Measurements from ENCODE around the gene NCOA1. TPM values are rescaled to one million over a fixed set of nuclear protein-coding genes. Genes with fewer than 3 reads are reported as not detected.

The NCOA1 gene
- total and polyA plus RNA-seq, 2 of the 4 experiments (the other 2 are of a cell fraction), result 6.7 to 11.3 TPM

DNA sequence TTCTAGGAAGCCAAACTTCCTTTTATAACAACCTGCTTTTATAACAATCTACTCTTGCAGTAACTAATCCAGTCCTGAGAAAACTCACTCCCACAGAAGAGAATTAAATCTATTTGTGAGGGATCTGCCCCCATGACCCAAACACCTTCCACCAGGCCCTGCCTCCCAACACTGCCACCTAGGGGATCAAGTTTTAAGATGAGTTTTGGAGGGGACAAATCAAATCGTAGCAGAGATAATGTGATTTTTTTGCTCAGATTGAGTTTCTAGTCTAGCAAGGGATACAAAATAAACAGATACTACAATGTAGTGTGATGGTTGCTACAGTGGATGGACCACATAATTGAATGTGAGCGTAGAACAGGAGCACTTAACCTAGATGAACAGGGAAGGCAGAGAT lies 52.2 kb downstream of the NCOA1 start:
- 80% methylated on average over 2 of the region's 2 CpGs; no CpG with 5 or more reads in 1 of the 2 experiments for WGBS, 2 experiments (ENCODE audit: extremely low coverage in 2 of 2, insufficient read length in 1 of 2)
- no peak overlapping the region for H2AK5ac ChIP-seq (ENCODE audit: low read depth, low read length)
- H3K36me3 ChIP-seq (ENCODE audit: control insufficient read depth, insufficient read depth, low read length), result no peaks in the 10 kb centered on the region
- no peak overlapping the region for H4K8ac ChIP-seq (ENCODE audit: low read depth in 2 of 2, low read length in 2 of 2)
- CTCF ChIA-PET, result no interaction called here
- no peak overlapping the region for H3K18ac ChIP-seq (ENCODE audit: low read depth, low read length)
- H4K20me1 ChIP-seq (ENCODE audit: insufficient read depth, low read length), result peaks cover 4% of the 10 kb centered on the region; the same call in 1 of the 2 replicates
- no peak overlapping the region for H4K91ac ChIP-seq (ENCODE audit: insufficient read depth, low read depth, low read length)
- H3K56ac ChIP-seq (ENCODE audit: extremely low read depth, insufficient read depth, low read length), result no peak overlapping the region
- H3K4me3 ChIP-seq (ENCODE audit: insufficient read depth, low read depth, low read length), result no peak overlapping the region
- no peaks in the 10 kb centered on the region for H3K9me1 ChIP-seq (ENCODE audit: insufficient read depth, low read length)
- no peak overlapping the region for H2AFZ ChIP-seq (replicated peaks; ENCODE audit: low read length, poor library complexity)
- POLR2A ChIA-PET (ENCODE audit: unreplicated experiment), result no interaction called here
- no peak overlapping the region for H3K27ac ChIP-seq (ENCODE audit: insufficient read depth, low read length)
- H3K23ac ChIP-seq (ENCODE audit: low read depth, low read length), result no peak overlapping the region
- DNase-seq (no peak), ATAC-seq (ENCODE audit: low read depth) (no peak)
- H2BK15ac ChIP-seq (ENCODE audit: low read depth, low read length), result no peak overlapping the region
- no peak overlapping the region for H3K14ac ChIP-seq (replicated peaks; ENCODE audit: low read depth, low read length)
- peaks cover 4% of the 10 kb centered on the region; the same call in 1 of the 2 replicates for H3K9me3 ChIP-seq (ENCODE audit: control insufficient read depth, insufficient read depth, low read length)
- H3K27me3 ChIP-seq (ENCODE audit: control insufficient read depth, insufficient read depth, low read length), result no peaks in the 10 kb centered on the region
- no peak overlapping the region for H2BK5ac ChIP-seq (ENCODE audit: low read depth, low read length, poor library complexity, severe bottlenecking)
- intact Hi-C loops (cut with micrococcal nuclease), result no loop called here
- no peak overlapping the region for H2AK9ac ChIP-seq (replicated peaks; ENCODE audit: low read depth, low read length, poor library complexity)
- dilution Hi-C loops (cut with HindIII; ENCODE audit: low sequenced_read_pairs, unreplicated experiment), result no loop called here
- no peak overlapping the region for H3K9ac ChIP-seq (ENCODE audit: low read depth, low read length)
- H3K4me2 ChIP-seq (ENCODE audit: low read depth, low read length), result no peak overlapping the region
- H2BK20ac ChIP-seq (ENCODE audit: low read depth, low read length), result no peak overlapping the region
- H3K4me1 ChIP-seq (ENCODE audit: control insufficient read depth, insufficient read depth, low read length), result no peaks in the 10 kb centered on the region
- H3K4ac ChIP-seq (ENCODE audit: low read depth, low read length), result no peak overlapping the region
- H3K79me1 ChIP-seq (ENCODE audit: low read depth in 1 of 2, low read length in 2 of 2), result peaks cover 5 to 6% of the 10 kb centered on the region in 2 experiments; a peak in 2 of 4 replicates
- H2BK120ac ChIP-seq (ENCODE audit: low read depth, low read length), result no peak overlapping the region
- TF ChIP-seq, protein P1, sequence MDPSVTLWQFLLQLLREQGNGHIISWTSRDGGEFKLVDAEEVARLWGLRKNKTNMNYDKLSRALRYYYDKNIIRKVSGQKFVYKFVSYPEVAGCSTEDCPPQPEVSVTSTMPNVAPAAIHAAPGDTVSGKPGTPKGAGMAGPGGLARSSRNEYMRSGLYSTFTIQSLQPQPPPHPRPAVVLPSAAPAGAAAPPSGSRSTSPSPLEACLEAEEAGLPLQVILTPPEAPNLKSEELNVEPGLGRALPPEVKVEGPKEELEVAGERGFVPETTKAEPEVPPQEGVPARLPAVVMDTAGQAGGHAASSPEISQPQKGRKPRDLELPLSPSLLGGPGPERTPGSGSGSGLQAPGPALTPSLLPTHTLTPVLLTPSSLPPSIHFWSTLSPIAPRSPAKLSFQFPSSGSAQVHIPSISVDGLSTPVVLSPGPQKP (IDR thresholded peaks at IDR 0.05; ENCODE audit: borderline replicate concordance, low read depth, low read length), result no peak
- TF ChIP-seq RCOR1 (IDR thresholded peaks at IDR 0.05; ENCODE audit: insufficient replicate concordance, low read length), result no peak
- no peak for TF ChIP-seq SMC3 (IDR thresholded peaks at IDR 0.05; ENCODE audit: low read depth, low read length)
- no peak for TF ChIP-seq NFE2L2 (IDR thresholded peaks at IDR 0.05; ENCODE audit: low read depth, low read length)
- no peak for TF ChIP-seq BHLHE40 (IDR thresholded peaks at IDR 0.05; ENCODE audit: low read depth, low read length)
- no peak for TF ChIP-seq RAD21 (IDR thresholded peaks at IDR 0.05; ENCODE audit: low read length)
- no peak for TF ChIP-seq USF2 (IDR thresholded peaks at IDR 0.05; ENCODE audit: low read depth, low read length)
- TF ChIP-seq RFX5 (IDR thresholded peaks at IDR 0.05; ENCODE audit: low read depth, low read length), result no peak
- no peak for TF ChIP-seq FOS (IDR thresholded peaks at IDR 0.05; ENCODE audit: low read depth, low read length)
- TF ChIP-seq POLR2A (IDR thresholded peaks at IDR 0.05; ENCODE audit: low read depth, low read length), result no peak
- TF ChIP-seq MXI1 (IDR thresholded peaks at IDR 0.05; ENCODE audit: borderline replicate concordance, low read depth, low read length), result no peak
- TF ChIP-seq MAFK (IDR thresholded peaks at IDR 0.05; ENCODE audit: low read depth, low read length), result no peak
- TF ChIP-seq CHD1 (IDR thresholded peaks at IDR 0.05; ENCODE audit: low read depth, low read length), result no peak
- no peak for TF ChIP-seq CEBPB (IDR thresholded peaks at IDR 0.05; ENCODE audit: low read depth, low read length)
- TF ChIP-seq, protein P2, sequence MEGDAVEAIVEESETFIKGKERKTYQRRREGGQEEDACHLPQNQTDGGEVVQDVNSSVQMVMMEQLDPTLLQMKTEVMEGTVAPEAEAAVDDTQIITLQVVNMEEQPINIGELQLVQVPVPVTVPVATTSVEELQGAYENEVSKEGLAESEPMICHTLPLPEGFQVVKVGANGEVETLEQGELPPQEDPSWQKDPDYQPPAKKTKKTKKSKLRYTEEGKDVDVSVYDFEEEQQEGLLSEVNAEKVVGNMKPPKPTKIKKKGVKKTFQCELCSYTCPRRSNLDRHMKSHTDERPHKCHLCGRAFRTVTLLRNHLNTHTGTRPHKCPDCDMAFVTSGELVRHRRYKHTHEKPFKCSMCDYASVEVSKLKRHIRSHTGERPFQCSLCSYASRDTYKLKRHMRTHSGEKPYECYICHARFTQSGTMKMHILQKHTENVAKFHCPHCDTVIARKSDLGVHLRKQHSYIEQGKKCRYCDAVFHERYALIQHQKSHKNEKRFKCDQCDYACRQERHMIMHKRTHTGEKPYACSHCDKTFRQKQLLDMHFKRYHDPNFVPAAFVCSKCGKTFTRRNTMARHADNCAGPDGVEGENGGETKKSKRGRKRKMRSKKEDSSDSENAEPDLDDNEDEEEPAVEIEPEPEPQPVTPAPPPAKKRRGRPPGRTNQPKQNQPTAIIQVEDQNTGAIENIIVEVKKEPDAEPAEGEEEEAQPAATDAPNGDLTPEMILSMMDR (conservative IDR thresholded peaks at IDR 0.05; ENCODE audit: low read depth, low read length), result no peak
- TF ChIP-seq MAZ (IDR thresholded peaks at IDR 0.05; ENCODE audit: borderline replicate concordance, low read depth, low read length), result no peak
- H4K5ac ChIP-seq (ENCODE audit: low read depth, low read length), result no peak overlapping the region
- in situ Hi-C loops (cut with MboI; ENCODE audit: low sequenced_read_pairs), result no loop called here
- no TSS peak for BruUV-seq (replicated peaks)

All from IMR-90 (cell line).